ENCODE results near the gene SCIN. TPM values are rescaled to one million over a fixed set of nuclear protein-coding genes. Genes with fewer than 3 reads are reported as not detected.

SCIN gene
- total RNA-seq, 1 experiment from 2014 or later, result 5.6 TPM

DNA sequence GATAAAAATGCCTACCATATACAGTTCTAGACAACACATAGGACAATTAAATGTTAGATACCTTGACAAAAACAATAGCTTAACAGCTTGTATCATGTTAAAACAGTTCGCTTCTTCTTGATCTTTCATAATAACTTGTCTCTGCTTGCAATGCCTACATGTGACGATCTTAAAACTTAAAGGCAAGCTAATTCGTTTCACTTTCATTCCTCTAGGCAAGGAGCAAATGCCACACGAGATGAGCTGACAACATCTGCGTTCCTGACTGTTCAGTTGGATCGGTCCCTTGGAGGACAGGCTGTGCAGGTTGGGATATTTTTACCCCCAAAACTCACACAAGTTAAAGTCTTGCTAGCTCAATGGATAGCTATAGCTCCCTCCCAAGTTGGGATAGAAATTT is 65.3 kb downstream of the SCIN start:
- BruUV-seq (replicated peaks), result no TSS peak
- Histone ChIP-seq H3K36me3 (ENCODE audit: control insufficient read depth, insufficient read depth, low read length) (no peaks in the 10 kb centered on the region), H3K9me3 (ENCODE audit: control insufficient read depth, insufficient read depth, low read depth, low read length) (no peaks in the 10 kb centered on the region), H3K27me3 (ENCODE audit: control insufficient read depth, insufficient read depth, low read length) (peaks cover 3% of the 10 kb centered on the region; the same call in 1 of the 2 replicates), H3K4me3 (ENCODE audit: low read depth in 2 of 2, low read length in 2 of 2) (peak overlapping the region in 1 of 2 experiments; percentile 43; a peak in 3 of 4 replicates), H3K4me1 (ENCODE audit: control insufficient read depth, insufficient read depth, low read length) (no peaks in the 10 kb centered on the region; the same call in 1 of the 2 replicates), H3K27ac (ENCODE audit: low read length) (no peak overlapping the region)
- intact Hi-C loops (cut with micrococcal nuclease; ENCODE audit: unreplicated experiment) (no loop called here), in situ Hi-C loops (cut with HindIII; ENCODE audit: low pct_unique_long_range_greater_than_20kb, low sequenced_read_pairs) (no loop called here)
- peak; percentile 59; the same call in 1 of the 2 replicates for ATAC-seq
- DNase-seq (ENCODE audit: low read depth, low spot score), result no peak
- ChIA-PET CTCF (interaction anchor here (0.7 kb wide), 1 partner anchor 116 kb away, joined by 11 read pairs; no protein-coding TSS in a partner anchor), POLR2A (interaction anchor here (0.7 kb wide), 1 partner anchor 115 kb away, joined by 7 read pairs; no protein-coding TSS in a partner anchor)
- TF ChIP-seq SIN3A (IDR thresholded peaks at IDR 0.05; ENCODE audit: borderline replicate concordance, insufficient read depth, low read depth, low read length), result no peak
- TF ChIP-seq, protein P1, sequence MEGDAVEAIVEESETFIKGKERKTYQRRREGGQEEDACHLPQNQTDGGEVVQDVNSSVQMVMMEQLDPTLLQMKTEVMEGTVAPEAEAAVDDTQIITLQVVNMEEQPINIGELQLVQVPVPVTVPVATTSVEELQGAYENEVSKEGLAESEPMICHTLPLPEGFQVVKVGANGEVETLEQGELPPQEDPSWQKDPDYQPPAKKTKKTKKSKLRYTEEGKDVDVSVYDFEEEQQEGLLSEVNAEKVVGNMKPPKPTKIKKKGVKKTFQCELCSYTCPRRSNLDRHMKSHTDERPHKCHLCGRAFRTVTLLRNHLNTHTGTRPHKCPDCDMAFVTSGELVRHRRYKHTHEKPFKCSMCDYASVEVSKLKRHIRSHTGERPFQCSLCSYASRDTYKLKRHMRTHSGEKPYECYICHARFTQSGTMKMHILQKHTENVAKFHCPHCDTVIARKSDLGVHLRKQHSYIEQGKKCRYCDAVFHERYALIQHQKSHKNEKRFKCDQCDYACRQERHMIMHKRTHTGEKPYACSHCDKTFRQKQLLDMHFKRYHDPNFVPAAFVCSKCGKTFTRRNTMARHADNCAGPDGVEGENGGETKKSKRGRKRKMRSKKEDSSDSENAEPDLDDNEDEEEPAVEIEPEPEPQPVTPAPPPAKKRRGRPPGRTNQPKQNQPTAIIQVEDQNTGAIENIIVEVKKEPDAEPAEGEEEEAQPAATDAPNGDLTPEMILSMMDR (IDR thresholded peaks at IDR 0.05), result no peak
- TF ChIP-seq TCF7L2 (IDR thresholded peaks at IDR 0.05; ENCODE audit: low read depth, low read length), result no peak
- no peak for TF ChIP-seq POLR2AphosphoS5 (IDR thresholded peaks at IDR 0.05; ENCODE audit: low read depth, low read length)
- TF ChIP-seq, protein P2, sequence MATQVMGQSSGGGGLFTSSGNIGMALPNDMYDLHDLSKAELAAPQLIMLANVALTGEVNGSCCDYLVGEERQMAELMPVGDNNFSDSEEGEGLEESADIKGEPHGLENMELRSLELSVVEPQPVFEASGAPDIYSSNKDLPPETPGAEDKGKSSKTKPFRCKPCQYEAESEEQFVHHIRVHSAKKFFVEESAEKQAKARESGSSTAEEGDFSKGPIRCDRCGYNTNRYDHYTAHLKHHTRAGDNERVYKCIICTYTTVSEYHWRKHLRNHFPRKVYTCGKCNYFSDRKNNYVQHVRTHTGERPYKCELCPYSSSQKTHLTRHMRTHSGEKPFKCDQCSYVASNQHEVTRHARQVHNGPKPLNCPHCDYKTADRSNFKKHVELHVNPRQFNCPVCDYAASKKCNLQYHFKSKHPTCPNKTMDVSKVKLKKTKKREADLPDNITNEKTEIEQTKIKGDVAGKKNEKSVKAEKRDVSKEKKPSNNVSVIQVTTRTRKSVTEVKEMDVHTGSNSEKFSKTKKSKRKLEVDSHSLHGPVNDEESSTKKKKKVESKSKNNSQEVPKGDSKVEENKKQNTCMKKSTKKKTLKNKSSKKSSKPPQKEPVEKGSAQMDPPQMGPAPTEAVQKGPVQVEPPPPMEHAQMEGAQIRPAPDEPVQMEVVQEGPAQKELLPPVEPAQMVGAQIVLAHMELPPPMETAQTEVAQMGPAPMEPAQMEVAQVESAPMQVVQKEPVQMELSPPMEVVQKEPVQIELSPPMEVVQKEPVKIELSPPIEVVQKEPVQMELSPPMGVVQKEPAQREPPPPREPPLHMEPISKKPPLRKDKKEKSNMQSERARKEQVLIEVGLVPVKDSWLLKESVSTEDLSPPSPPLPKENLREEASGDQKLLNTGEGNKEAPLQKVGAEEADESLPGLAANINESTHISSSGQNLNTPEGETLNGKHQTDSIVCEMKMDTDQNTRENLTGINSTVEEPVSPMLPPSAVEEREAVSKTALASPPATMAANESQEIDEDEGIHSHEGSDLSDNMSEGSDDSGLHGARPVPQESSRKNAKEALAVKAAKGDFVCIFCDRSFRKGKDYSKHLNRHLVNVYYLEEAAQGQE (IDR thresholded peaks at IDR 0.05; ENCODE audit: insufficient read depth in 1 of 2, low read depth in 2 of 2, low read length in 1 of 2), result no peak

DNA sequence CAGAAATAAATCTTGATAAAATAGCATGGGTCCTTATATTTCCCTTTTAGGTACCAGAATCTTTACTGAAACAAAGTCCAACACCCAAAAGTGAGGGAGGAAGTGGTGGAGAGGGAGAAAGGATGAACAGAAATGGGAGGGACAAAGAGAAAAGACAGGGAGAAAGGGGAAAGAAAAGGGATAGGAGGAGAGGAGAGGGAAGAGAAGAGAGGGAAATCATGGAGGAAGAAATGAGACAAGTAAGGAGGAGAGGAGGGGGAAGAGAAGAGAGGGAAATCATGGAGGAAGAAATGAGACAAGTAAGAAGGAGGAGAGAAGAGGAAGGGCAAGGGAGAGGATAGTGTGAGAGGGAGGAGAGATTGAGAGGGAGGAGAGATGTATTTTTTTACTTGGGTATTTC is 66.8 kb downstream of the SCIN start:
- intact Hi-C loops (cut with micrococcal nuclease; ENCODE audit: unreplicated experiment) (no loop called here), in situ Hi-C loops (cut with HindIII; ENCODE audit: low pct_unique_long_range_greater_than_20kb, low sequenced_read_pairs) (no loop called here)
- no peak overlapping the region for H3K4me3 ChIP-seq (ENCODE audit: low read depth in 2 of 2, low read length in 2 of 2)
- H3K4me1 ChIP-seq (ENCODE audit: control insufficient read depth, insufficient read depth, low read length), result no peaks in the 10 kb centered on the region; the same call in 1 of the 2 replicates
- ATAC-seq (no peak), DNase-seq (ENCODE audit: low read depth, low spot score) (no peak)
- ChIA-PET CTCF (no interaction called here), POLR2A (no interaction called here)
- peaks cover 3% of the 10 kb centered on the region; the same call in 1 of the 2 replicates for H3K27me3 ChIP-seq (ENCODE audit: control insufficient read depth, insufficient read depth, low read length)
- BruUV-seq (replicated peaks), result no TSS peak
- H3K9me3 ChIP-seq (ENCODE audit: control insufficient read depth, insufficient read depth, low read depth, low read length), result no peaks in the 10 kb centered on the region
- TF ChIP-seq, protein P1 (IDR thresholded peaks at IDR 0.05), result no peak
- TF ChIP-seq, protein P2 (IDR thresholded peaks at IDR 0.05; ENCODE audit: insufficient read depth in 1 of 2, low read depth in 2 of 2, low read length in 1 of 2), result no peak
- TF ChIP-seq SIN3A (IDR thresholded peaks at IDR 0.05; ENCODE audit: borderline replicate concordance, insufficient read depth, low read depth, low read length) (no peak), POLR2AphosphoS5 (IDR thresholded peaks at IDR 0.05; ENCODE audit: low read depth, low read length) (no peak), TCF7L2 (IDR thresholded peaks at IDR 0.05; ENCODE audit: low read depth, low read length) (no peak)
- no peaks in the 10 kb centered on the region for H3K36me3 ChIP-seq (ENCODE audit: control insufficient read depth, insufficient read depth, low read length)
- H3K27ac ChIP-seq (ENCODE audit: low read length), result no peak overlapping the region

Measured in Panc1 (cell line).